Measurements from ENCODE around the gene OSBPL8.

OSBPL8 gene

DNA sequence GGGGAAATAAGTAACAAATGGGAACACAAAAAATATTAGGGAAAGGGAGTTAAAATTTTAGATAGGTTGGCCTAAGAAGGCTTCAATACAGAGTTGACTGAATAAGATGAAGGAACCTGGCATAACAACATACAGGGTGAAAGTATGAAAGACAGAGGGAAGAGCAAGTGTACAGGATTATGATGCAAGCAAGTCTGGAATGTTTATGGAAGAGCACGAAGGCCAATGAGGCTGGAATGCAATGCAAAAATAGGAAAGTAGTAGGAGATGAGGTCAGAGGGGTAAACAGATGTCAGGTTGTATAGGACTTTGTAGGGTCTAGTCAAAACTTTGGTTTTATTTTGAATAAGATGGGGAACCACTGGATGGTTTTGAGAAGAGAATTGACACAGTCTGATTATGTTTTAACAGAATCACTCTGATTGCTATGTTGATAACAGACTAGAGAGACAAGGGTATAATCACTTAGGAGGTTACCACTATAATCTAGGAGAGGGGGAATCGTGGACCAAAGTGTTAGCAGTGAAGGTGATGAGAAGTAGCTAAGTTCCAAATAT is 96.8 kb downstream of the OSBPL8 start:
- DNase-seq = no peak

GRCh38 chr12:76460807-76461206 is 98.8 kb downstream of the OSBPL8 start:
- DNase-seq = no peak

GRCh38 chr12:76457818-76458217 is 101.8 kb downstream of the OSBPL8 start:
- no peak for DNase-seq

DNA sequence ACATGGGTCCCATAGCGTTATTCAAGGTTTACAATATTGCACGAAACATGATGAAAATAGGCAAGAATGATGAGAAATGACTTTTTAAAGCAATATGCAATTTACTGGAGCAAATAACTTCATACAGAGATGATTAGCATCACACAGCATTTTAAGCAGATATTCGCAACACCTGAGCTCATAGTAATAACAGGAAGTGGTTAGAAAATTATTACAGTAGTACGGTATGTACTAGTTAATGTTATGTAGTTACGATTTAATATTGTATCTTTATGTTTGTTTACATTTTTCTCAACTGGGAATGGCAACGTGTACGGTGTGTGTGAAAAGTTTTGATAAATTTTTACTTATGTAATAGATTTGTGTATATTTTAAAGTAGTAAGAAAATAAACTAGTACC is 102.6 kb downstream of the OSBPL8 start:
- DNase-seq = no peak

DNA sequence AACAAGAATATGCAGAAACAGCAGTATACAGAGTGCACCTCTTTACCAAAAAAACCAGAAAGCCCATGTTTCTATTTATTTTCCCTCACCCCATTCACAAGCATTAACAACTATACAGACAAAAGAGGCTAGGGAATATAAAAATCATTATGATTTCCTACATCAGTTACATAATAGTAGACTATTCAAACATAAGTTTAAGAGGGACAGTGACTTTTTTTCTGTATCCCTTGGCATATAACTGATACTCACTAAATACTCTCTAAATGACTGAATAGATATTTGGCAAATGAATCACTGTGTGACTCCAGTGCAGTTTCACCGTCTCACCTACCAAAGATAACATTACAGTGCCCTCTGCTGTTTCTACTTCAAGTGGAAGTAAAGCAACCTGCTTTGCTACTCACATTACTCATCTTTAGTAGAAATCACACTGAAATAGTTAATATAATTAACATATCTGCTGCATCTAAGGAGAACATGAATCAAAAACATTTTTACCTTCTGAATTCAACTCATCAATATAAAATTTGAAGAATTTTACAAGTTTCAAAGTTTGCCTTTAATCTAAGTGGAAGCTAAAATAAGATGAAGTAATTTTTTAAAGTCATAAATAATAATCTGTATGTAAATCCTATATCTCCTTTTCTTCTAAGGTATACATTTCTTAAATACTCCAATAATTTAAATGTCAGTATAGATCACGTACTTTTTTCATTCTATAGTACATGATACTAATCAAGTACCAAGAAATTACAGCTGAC is 103.8 kb downstream of the OSBPL8 start:
- DNase-seq = no peak

GRCh38 chr12:76451528-76451927 is 108.0 kb downstream of the OSBPL8 start:
- no peak for DNase-seq

DNA sequence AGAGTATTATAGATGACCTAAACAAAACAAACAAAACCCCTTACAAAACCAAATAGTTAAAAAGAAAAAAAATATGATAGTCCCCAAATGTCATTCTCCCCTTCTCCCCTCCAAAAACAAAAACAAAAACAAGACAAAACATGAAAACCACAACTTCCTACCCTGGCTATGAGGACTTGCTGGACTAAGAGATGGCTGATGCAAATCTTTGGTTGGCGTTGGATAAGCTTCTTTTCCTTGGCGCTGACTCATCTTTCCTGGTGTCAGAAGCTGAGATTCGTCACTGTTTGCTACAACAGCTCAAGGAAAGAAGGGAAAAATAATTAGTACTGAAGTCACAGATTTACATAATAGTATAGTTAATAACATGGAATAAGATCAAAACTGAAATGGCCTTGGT is 108.9 kb downstream of the OSBPL8 start:
- DNase-seq = no peak

- DNase-seq = no peak
Measured at GRCh38 chr12:76449993-76450392, 109.6 kb downstream of the OSBPL8 start.

- no peak for DNase-seq
Measured at GRCh38 chr12:76449583-76449982, 110.0 kb downstream of the OSBPL8 start.

DNA sequence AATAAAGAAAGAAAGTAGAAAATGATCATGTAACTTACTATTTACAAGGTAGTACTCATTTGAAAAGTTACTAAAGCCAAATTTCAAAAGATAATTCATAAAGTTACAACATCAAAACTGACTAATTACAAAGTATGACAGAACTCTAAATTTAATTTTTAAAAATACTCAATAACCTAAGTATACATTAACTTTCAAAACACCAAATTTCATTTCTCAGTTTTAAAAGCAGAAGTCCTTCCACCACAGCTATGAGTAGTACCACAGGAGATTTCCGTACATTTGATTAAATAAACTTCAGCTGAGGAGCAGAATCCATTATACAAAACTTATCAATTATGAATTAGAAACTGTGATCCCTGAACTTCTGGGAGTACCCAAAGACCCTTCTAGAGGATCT is 110.6 kb downstream of the OSBPL8 start:
- no peak for DNase-seq

- no peak for DNase-seq
Measured at GRCh38 chr12:76446090-76446489, 113.5 kb downstream of the OSBPL8 start.

DNA sequence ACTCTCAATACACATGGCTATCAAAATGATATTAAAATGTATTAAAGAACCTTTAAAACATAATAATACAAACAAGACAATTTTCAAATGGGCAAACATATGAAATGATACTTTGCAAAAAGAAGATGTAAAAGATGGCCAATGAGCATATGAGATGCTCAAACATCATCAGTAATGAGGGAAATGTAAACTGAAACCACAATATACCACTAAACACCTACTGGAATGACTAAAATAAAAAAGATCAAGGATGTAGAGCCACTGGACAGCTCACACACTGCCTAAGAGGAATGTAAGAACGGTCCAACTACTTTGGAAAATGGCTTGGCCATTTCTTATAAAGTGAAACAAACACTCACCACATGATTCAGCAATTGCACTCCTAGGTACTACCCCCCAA is 114.1 kb downstream of the OSBPL8 start:
- DNase-seq = no peak

GRCh38 chr12:76444408-76444984 is 115.1 kb downstream of the OSBPL8 start:
- DNase-seq = no peak

- DNase-seq = peak; percentile 41
Measured at GRCh38 chr12:76441016-76441415, 118.6 kb downstream of the OSBPL8 start.

DNA sequence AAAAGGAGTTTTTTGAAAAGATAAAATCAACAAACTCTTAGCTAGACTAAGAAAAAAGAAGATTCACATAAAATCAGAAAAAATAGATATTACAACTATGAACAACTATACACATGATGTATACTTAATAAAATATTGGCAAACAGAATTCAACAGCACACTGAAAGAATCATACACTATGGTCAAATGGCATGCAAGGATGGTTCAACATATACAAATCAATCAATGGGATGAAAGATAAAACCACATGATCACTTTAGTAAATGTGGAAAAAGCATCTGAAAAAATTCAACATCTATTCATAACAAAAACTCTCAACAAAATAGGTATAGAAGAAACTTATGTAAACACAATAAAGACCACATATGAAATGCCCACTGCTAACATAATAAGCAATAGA is 126.8 kb downstream of the OSBPL8 start:
- no peak for DNase-seq

DNA sequence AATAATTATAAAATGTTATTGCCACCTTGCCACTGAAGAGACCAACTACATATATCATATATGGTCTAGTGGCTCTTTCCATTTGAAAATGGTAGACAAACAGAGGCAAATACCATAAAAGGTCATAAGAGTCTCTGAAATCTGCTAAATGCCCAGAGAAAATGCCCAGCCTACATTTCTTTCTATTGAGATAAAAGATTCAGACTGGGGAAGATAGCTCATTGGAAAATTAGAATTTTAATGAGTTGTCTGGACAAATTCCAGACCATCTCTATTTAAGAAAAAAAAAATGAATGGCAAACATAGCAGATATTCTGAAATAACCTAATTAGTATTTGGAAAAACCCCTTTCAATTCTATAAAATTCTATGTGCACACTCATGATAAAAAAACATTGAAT is 131.5 kb downstream of the OSBPL8 start:
- DNase-seq = no peak

- DNase-seq = no peak
Measured at GRCh38 chr12:76426160-76426559, 133.4 kb downstream of the OSBPL8 start.

GRCh38 chr12:76424941-76425340 is 134.6 kb downstream of the OSBPL8 start:
- no peak for DNase-seq

DNA sequence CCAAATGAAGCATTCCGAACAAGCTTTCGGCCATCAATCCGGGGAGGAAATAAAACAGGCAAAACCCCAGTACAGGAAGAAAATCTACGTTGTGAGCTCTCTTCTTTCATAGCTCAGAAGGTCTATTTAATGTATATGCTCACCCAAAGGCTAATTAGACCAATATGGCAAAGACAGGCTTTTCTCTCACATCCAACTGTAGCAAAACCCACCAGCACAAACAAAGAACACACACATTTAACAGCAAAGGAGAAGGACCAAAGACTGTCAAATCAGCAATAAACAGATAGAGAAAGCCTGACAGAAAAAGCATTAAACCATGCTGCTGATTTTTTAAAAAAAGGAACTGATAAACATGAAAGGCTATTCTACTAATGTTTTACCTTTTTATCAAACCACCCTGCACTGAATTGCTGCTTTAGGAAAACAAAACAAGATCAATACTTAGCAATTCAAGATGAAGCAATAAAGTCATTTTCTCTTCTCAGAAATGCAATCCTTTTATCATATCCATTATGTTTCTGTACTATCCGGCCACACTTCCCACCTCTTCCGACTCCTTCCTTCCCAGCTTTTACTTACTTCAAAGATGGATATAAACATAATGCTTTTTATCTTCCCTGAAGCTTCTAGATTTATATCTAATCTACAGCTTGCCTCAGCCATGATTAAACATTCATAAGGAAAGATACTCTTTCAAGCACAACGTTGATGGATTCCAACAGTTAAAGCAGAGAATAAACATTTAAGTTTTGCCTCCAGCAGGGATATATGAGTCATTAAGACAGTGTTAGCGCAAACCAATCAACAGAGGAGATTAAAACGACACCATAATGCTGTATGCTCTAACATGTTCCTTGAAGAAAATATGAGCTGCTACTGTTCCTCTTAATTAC is 136.8 kb downstream of the OSBPL8 start:
- no peak for DNase-seq

- DNase-seq = no peak
Measured at GRCh38 chr12:76422154-76422542, 137.4 kb downstream of the OSBPL8 start.

DNA sequence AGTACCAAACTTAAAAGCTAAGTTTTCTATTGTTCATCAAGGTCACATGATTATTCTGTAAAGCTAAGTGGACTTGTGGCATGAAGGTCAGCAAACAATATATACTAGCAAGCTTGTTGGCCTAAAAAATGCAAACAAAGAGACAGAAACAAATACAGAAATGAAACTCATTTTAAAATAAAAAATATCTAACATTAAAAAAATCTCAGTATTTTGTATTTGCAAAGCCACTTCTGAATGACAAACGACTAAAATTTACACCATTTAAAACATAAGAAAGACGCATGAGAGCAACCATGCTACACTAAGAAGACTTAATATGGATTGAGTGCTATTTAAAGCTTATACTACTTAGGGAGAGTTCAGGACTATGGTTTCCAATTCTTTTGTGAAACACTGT is 138.5 kb downstream of the OSBPL8 start:
- DNase-seq = no peak

DNA sequence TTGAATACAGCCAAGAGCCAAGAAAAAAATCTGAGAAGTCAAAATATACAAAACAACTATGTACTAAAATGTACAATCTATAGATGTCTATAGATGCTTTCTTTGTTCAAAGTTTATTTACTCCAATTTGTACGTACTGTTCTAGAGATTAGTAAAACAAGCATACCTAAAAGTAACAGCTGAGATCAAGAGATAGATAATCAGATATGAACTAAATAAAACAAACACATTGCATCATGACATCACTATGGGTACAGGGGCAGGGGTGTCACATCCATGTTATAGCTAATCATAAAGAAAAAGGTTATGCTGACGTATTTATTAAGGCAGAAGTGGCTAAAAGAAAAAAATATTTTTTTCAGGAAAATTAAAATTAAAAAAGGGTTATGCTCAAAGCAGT is 139.3 kb downstream of the OSBPL8 start:
- no peak for DNase-seq

DNA sequence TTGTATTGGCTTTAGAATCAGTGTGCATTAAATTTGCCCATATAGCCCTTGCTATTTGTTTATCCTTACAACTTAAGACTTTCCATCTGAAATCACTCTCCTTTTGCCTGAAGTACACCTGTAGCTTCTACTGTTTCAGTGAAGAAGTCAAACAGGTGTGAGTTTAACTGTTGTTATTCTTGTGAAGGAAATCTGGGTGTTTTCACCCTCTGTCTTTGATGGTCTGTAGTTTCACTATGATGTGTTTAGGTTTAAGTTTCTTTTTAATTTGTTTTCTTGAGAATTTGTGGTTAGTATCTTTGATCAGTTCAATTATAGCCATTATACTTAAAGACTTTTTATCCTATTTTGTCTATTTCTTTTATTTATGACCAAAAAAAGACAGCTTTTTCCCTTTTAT is 142.5 kb downstream of the OSBPL8 start:
- DNase-seq = no peak

DNA sequence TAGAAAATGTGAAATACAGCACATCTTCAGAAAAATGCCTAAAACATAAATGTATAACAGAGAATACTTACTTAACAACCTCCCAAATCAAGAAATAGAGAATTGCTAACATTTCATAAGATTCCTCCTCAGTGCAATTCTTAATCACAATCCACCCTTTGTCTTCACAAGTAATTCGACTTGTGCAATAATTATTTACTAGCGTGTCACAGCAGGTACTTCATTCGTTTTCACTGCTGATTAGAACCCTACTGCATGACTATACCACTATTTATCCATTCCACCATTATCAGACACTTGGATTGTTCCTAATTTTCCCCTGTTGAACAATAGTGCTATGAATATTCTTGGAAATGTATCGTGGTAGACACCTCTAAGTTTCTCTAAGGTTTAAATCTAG is 146.4 kb downstream of the OSBPL8 start:
- DNase-seq = no peak

Measured in DMS 273 treated with DMSO at 0.1 percent for 48 hours (cell line).